Right atrium auricular region (tissue), 2 donors: ENCODE measurements around the gene KCNC3. TPM values are rescaled to one million over a fixed set of nuclear protein-coding genes. Genes with fewer than 3 reads are reported as not detected.

ENCODE experiments used
- DNase-seq: peaks from one replicate; pipeline ENCODE4 v3.0.0-alpha.2; 2019; ENCODE audit warnings: low spot score
- H3K27ac ChIP-seq, 2 donors: fragments of 200-600 bp; sonication (generic); 1 replicate in 1 of 2; 2 replicates in 1 of 2; pipeline ENCODE4 v1.5.1; 2016 to 2019
- H3K27me3 ChIP-seq, 2 donors: fragments of 200-600 bp; sonication (generic); one replicate each; pipeline versions ENCODE4 v1.5.1 to v1.6.0; 2017 to 2019
- H3K36me3 ChIP-seq: fragments of 200-600 bp; sonication (generic); one replicate; pipeline ENCODE4 v1.5.1; 2016
- H3K4me1 ChIP-seq, 2 donors: fragments of 200-600 bp; sonication (generic); one replicate each; pipeline versions ENCODE4 v1.5.1 to v1.6.0; 2017 to 2019
- H3K4me3 ChIP-seq, 2 donors: fragments of 200-600 bp; sonication (generic); 1 replicate in 1 of 2; 2 replicates in 1 of 2; pipeline ENCODE4 v1.5.1; 2017 to 2019; ENCODE audit warnings: mild to moderate bottlenecking in 1 of 2, moderate library complexity in 1 of 2
- H3K9me3 ChIP-seq, 2 donors: fragments of 200-600 bp; sonication (generic); one replicate each; pipeline ENCODE4 v1.5.1; 2019
- CTCF ChIP-seq, 2 donors: fragments of 200-600 bp; sonication (generic); IDR thresholded peaks; one replicate each; pipeline ENCODE4 v1.5.1; 2019; ENCODE audit warnings: antibody characterized with exemption in 2 of 2
- total RNA-seq, 2 donors: library from RNA; depleted of rRNA; stranded (reverse); fragments of >200 nt; gene quantifications; one replicate each; pipeline ENCODE4 v1.1.0, GENCODE V29; 2016

KCNC3 gene
- total RNA-seq, 2 donors from 2014 or later, result 1.4 to 2.0 TPM

DNA sequence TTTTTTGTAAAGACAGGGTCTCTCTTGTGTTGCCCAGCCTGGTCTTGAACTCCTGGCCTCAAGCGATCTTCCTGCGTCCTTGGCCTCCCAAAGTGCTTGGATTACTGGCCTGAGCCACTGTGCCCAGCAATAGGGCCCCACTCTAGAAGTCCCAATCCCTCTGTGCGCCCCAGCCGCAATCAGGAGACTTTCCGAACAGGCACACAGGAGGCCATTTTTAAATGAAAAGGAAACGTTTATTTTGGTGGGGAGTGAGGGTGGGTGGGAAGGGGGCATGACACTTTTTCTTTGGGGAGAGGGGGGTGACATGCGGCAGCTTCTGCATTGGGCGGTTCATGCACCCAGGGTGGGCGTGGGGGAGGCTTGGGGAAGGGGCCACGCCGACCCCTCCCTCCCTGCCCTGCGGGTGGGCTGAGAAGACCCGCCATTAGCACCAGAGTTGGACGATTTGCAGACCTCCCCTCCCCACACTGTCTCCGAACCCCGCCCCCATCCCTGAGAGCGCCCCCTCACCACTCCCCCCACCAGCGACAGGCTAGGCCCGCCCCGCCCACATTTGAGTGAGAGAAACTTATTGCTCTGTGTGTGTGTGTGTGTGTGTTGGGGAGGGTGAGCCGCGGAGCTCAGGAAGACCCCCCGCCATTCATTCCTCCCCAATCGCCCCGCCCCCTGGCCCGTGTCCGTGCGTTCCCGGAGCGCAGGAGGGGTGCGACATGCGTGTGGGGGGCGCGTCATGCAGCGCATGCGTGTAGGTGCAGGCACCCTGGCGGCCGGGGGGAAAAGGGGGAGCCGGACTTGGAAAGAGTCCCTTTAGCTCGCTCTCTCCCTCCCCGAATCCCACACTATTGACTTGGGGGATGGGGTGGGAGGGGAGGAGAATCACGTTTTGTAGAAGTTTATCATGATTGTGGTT is 17.2 kb downstream of the KCNC3 start:
- no peak for TF ChIP-seq CTCF (IDR thresholded peaks at IDR 0.05)
- DNase-seq, result no peak
- Histone ChIP-seq H3K27me3 (peaks cover 9 to 32% of the 10 kb centered on the region in 2 donors), H3K36me3 (peaks cover 4% of the 10 kb centered on the region), H3K4me1 (peaks cover 0 to 19% of the 10 kb centered on the region in 2 donors), H3K9me3 (peaks cover 0 to 7% of the 10 kb centered on the region in 2 donors), H3K27ac (no peak overlapping the region), H3K4me3 (peak overlapping the region; percentile 21 to 25)

- peaks cover 0 to 7% of the 10 kb centered on the region in 2 donors for H3K9me3 ChIP-seq
- peaks cover 6% of the 10 kb centered on the region for H3K36me3 ChIP-seq
- peaks cover 9 to 32% of the 10 kb centered on the region in 2 donors for H3K27me3 ChIP-seq
- TF ChIP-seq CTCF (IDR thresholded peaks at IDR 0.05), result no peak
- DNase-seq, result no peak
- H3K4me1 ChIP-seq, result peaks cover 0 to 19% of the 10 kb centered on the region in 2 donors
- no peak overlapping the region for H3K4me3 ChIP-seq
- H3K27ac ChIP-seq, result no peak overlapping the region
Observed at GRCh38 chr19:50310759-50311465, 18.3 kb downstream of the KCNC3 start.

- peaks cover 0 to 7% of the 10 kb centered on the region in 2 donors for H3K9me3 ChIP-seq
- H3K4me3 ChIP-seq, result no peak overlapping the region
- no peak for DNase-seq
- no peak overlapping the region for H3K27ac ChIP-seq
- H3K4me1 ChIP-seq, result peaks cover 0 to 14% of the 10 kb centered on the region in 2 donors
- H3K36me3 ChIP-seq, result peaks cover 6% of the 10 kb centered on the region
- TF ChIP-seq CTCF (IDR thresholded peaks at IDR 0.05), result no peak
- H3K27me3 ChIP-seq, result peaks cover 9 to 23% of the 10 kb centered on the region in 2 donors
Observed at GRCh38 chr19:50309396-50310125, 19.6 kb downstream of the KCNC3 start.

GRCh38 chr19:50308991-50309390 is 20.2 kb downstream of the KCNC3 start:
- Histone ChIP-seq H3K27me3 (peaks cover 3 to 17% of the 10 kb centered on the region in 2 donors), H3K27ac (no peak overlapping the region), H3K4me1 (peaks cover 0 to 14% of the 10 kb centered on the region in 2 donors), H3K9me3 (peaks cover 0 to 7% of the 10 kb centered on the region in 2 donors), H3K4me3 (no peak overlapping the region), H3K36me3 (peaks cover 6% of the 10 kb centered on the region)
- no peak for DNase-seq
- TF ChIP-seq CTCF (IDR thresholded peaks at IDR 0.05), result no peak

- H3K27me3 ChIP-seq, result no peaks in the 10 kb centered on the region
- peaks cover 0 to 11% of the 10 kb centered on the region in 2 donors for H3K9me3 ChIP-seq
- H3K36me3 ChIP-seq, result peaks cover 18% of the 10 kb centered on the region
- H3K27ac ChIP-seq, result no peak overlapping the region
- no peak for DNase-seq
- no peak overlapping the region for H3K4me3 ChIP-seq
- TF ChIP-seq CTCF (IDR thresholded peaks at IDR 0.05), result no peak
- no peaks in the 10 kb centered on the region for H3K4me1 ChIP-seq
Observed at GRCh38 chr19:50303558-50303957, 25.6 kb downstream of the KCNC3 start.
